Type B pancreatic cell (in vitro differentiated cells): ENCODE data around the gene SVBP. TPM values are rescaled to one million over a fixed set of nuclear protein-coding genes. Genes with fewer than 3 reads are reported as not detected.

Source experiments
- DNase-seq: peaks from one replicate; pipeline ENCODE4 v3.0.0; 2021; ENCODE audit warnings: mixed read lengths; ENCODE audit not compliant: unreplicated experiment; ENCODE audit errors: extremely low spot score
- H3K27ac Mint-ChIP-seq: 2 replicates; pipeline ENCODE4 v1.8.0; 2021; ENCODE audit warnings: mild to moderate bottlenecking, mixed read lengths
- H3K27me3 Mint-ChIP-seq: 2 replicates; pipeline ENCODE4 v1.8.0; 2021; ENCODE audit warnings: mixed read lengths
- H3K36me3 Mint-ChIP-seq: 2 replicates; pipeline ENCODE4 v1.8.0; 2021; ENCODE audit warnings: mixed read lengths
- H3K4me1 Mint-ChIP-seq: one replicate; pipeline ENCODE4 v1.8.0; 2021; ENCODE audit warnings: mixed read lengths; ENCODE audit not compliant: unreplicated experiment
- H3K4me3 Mint-ChIP-seq: 2 replicates; pipeline ENCODE4 v1.8.0; 2021; ENCODE audit warnings: mild to moderate bottlenecking, mixed read lengths
- H3K9me3 Mint-ChIP-seq: 2 replicates; pipeline ENCODE4 v1.8.0; 2021; ENCODE audit warnings: mixed read lengths
- CTCF ChIP-seq: fragments of 200-600 bp; sonication (generic); conservative IDR thresholded peaks from 2 replicates; pipeline ENCODE4 v1.5.0; 2021; ENCODE audit warnings: antibody characterized with exemption, mild to moderate bottlenecking
- total RNA-seq: library from RNA; stranded (reverse); gene quantifications from 2 replicates; pipeline ENCODE4 v1.2.1, GENCODE V29; 2021; ENCODE audit warnings: low replicate concordance

SVBP gene
- total RNA-seq, 1 donor from 2014 or later, result 42.9 TPM

GRCh38 chr1:42758641-42759040 is 58.6 kb downstream of the SVBP start:
- Mint-ChIP-seq H3K27me3 (no peaks in the 10 kb centered on the region), H3K36me3 (peaks cover 23% of the 10 kb centered on the region), H3K4me3 (no peak overlapping the region), H3K4me1 (peaks cover 7% of the 10 kb centered on the region), H3K9me3 (no peaks in the 10 kb centered on the region), H3K27ac (no peak overlapping the region)
- TF ChIP-seq CTCF, result no peak
- no peak for DNase-seq

- Mint-ChIP-seq H3K4me3 (no peak overlapping the region), H3K4me1 (peaks cover 7% of the 10 kb centered on the region), H3K27ac (no peak overlapping the region), H3K9me3 (peaks cover 4% of the 10 kb centered on the region), H3K36me3 (peaks cover 28% of the 10 kb centered on the region), H3K27me3 (no peaks in the 10 kb centered on the region)
- no peak for TF ChIP-seq CTCF
- no peak for DNase-seq
Observed at GRCh38 chr1:42757892-42758275, 59.3 kb downstream of the SVBP start.

Other genes starting within 250 kb of the SVBP start
- 42.5 and 58.9 TPM in 2 replicates for gene PPIH, start 159.0 kb downstream of the SVBP start, total RNA-seq
- gene YBX1, start 135.0 kb downstream of the SVBP start, total RNA-seq, result 508 and 709 TPM in 2 replicates
- 0.33 and 2.3 TPM in 2 replicates for gene CLDN19, start 77.2 kb downstream of the SVBP start, total RNA-seq
- 30.7 and 77.2 TPM in 2 replicates for gene P3H1, start 50.4 kb downstream of the SVBP start, total RNA-seq
- 5.9 and 9.1 TPM in 2 replicates for gene C1orf50, start 50.1 kb downstream of the SVBP start, total RNA-seq
- gene TMEM269, start 32.4 kb downstream of the SVBP start, total RNA-seq, result 0.41 and 0.57 TPM in 2 replicates
- gene ERMAP, start 275 bp downstream of the SVBP start, total RNA-seq, result 8.4 and 10.3 TPM in 2 replicates
- 11.2 and 18.0 TPM in 2 replicates for gene ZNF691, start 29.2 kb upstream of the SVBP start, total RNA-seq
- 192 and 706 TPM in 2 replicates for gene SLC2A1, start 141.5 kb upstream of the SVBP start, total RNA-seq